Mesendoderm (in vitro differentiated cells): Measurements from ENCODE around the gene ABHD1.

Experiments
- DNase-seq: peaks from one replicate; pipeline ENCODE4 v3.0.0; 2013
- H2AK5ac ChIP-seq: 2 replicates; pipeline ENCODE4 v1.6.1; 2013; ENCODE audit warnings: low read length, inconsistent platforms
- H2BK120ac ChIP-seq: 2 replicates; pipeline ENCODE4 v1.6.1; 2013; ENCODE audit warnings: low read depth, mild to moderate bottlenecking, low read length, moderate library complexity, mixed read lengths
- H2BK15ac ChIP-seq: replicated peaks from 2 replicates; pipeline ENCODE4 v1.6.1; 2013; ENCODE audit warnings: low read depth, mild to moderate bottlenecking, moderate library complexity
- H2BK5ac ChIP-seq: 2 replicates; pipeline ENCODE4 v1.6.1; 2013; ENCODE audit warnings: low read length, inconsistent platforms
- H3K18ac ChIP-seq: 2 replicates; pipeline ENCODE4 v1.6.1; 2013; ENCODE audit warnings: mild to moderate bottlenecking, low read length, mixed read lengths
- H3K23ac ChIP-seq: one replicate; pipeline ENCODE4 v1.6.1; 2013; ENCODE audit warnings: low read length
- H3K27ac ChIP-seq: 2 replicates; pipeline ENCODE4 v1.5.1; 2013; ENCODE audit warnings: low read depth, mild to moderate bottlenecking, inconsistent platforms, low read length, moderate library complexity
- H3K27me3 ChIP-seq: 2 replicates; pipeline ENCODE4 v1.6.1; 2013; ENCODE audit warnings: low read length, control low read depth, mild to moderate bottlenecking, inconsistent platforms; ENCODE audit not compliant: insufficient read depth, poor library complexity
- H3K36me3 ChIP-seq: 2 replicates; pipeline ENCODE4 v1.6.1; 2013; ENCODE audit warnings: low read length, inconsistent platforms; ENCODE audit not compliant: control insufficient read depth, insufficient read depth
- H3K4ac ChIP-seq: one replicate; pipeline ENCODE4 v1.6.1; 2013; ENCODE audit warnings: low read depth, mild to moderate bottlenecking, low read length, moderate library complexity
- H3K4me1 ChIP-seq: 2 replicates; pipeline ENCODE4 v1.6.1; 2013; ENCODE audit warnings: low read depth, low read length, inconsistent platforms; ENCODE audit not compliant: control insufficient read depth
- H3K4me2 ChIP-seq: 2 replicates; pipeline ENCODE4 v1.6.1; 2013; ENCODE audit warnings: low read length
- H3K4me3 ChIP-seq: 2 replicates; pipeline ENCODE4 v1.5.1; 2013; ENCODE audit warnings: mild to moderate bottlenecking, low read length
- H3K56ac ChIP-seq: one replicate; pipeline ENCODE4 v1.6.1; 2013; ENCODE audit warnings: low read length
- H3K79me1 ChIP-seq: 2 replicates; pipeline ENCODE4 v1.6.1; 2013; ENCODE audit warnings: low read length, inconsistent platforms
- H3K79me2 ChIP-seq: 2 replicates; pipeline ENCODE4 v1.6.1; 2013; ENCODE audit warnings: mild to moderate bottlenecking, low read length; ENCODE audit not compliant: control insufficient read depth, insufficient read depth
- H3K9ac ChIP-seq: 2 replicates; pipeline ENCODE4 v1.6.1; 2013; ENCODE audit warnings: low read length, inconsistent platforms
- H4K5ac ChIP-seq: one replicate; pipeline ENCODE4 v1.6.1; 2013; ENCODE audit warnings: low read length
- H4K8ac ChIP-seq: one replicate; pipeline ENCODE4 v1.6.1; 2013; ENCODE audit warnings: low read depth, mild to moderate bottlenecking, control low read depth, low read length, moderate library complexity
- WGBS: extraction: QIAGEN DNeasy Blood & Tissue Kit; methylation state at CpG from one replicate; pipeline ENCODE4 v1.1.7; 2013; ENCODE audit warnings: low lambda C conversion rate, missing lambda C conversion rate; ENCODE audit not compliant: insufficient coverage; ENCODE audit errors: extremely low coverage; 5-methylcytosine and 5-hydroxymethylcytosine counted together

Gene ABHD1

GRCh38 chr2:27155069-27155520 is 31.5 kb downstream of the ABHD1 start:
- no peak overlapping the region for H3K9ac ChIP-seq
- no peaks in the 10 kb centered on the region for H3K4me1 ChIP-seq
- H3K36me3 ChIP-seq: no peaks in the 10 kb centered on the region
- no peak overlapping the region for H3K56ac ChIP-seq
- H3K4ac ChIP-seq: no peak overlapping the region
- H2BK5ac ChIP-seq: no peak overlapping the region
- H3K27me3 ChIP-seq: no peaks in the 10 kb centered on the region
- no peak overlapping the region for H3K4me3 ChIP-seq
- H3K18ac ChIP-seq: no peak overlapping the region
- no peaks in the 10 kb centered on the region for H3K79me2 ChIP-seq
- no peak overlapping the region for H2BK15ac ChIP-seq
- no peak overlapping the region for H4K8ac ChIP-seq
- no peaks in the 10 kb centered on the region for H3K79me1 ChIP-seq
- no peak overlapping the region for H4K5ac ChIP-seq
- H2BK120ac ChIP-seq: no peak overlapping the region
- H2AK5ac ChIP-seq: no peak overlapping the region
- H3K27ac ChIP-seq: no peak overlapping the region
- WGBS: no CpG with 5 or more reads among the region's 9 CpGs
- no peak overlapping the region for H3K4me2 ChIP-seq
- no peak for DNase-seq
- no peak overlapping the region for H3K23ac ChIP-seq

- H3K36me3 ChIP-seq: no peaks in the 10 kb centered on the region
- DNase-seq: no peak
- no peaks in the 10 kb centered on the region for H3K79me2 ChIP-seq
- H3K79me1 ChIP-seq: no peaks in the 10 kb centered on the region
- no peak overlapping the region for H3K4me2 ChIP-seq
- H3K4ac ChIP-seq: no peak overlapping the region
- no peak overlapping the region for H3K9ac ChIP-seq
- H2BK120ac ChIP-seq: no peak overlapping the region
- no peak overlapping the region for H2AK5ac ChIP-seq
- no peaks in the 10 kb centered on the region for H3K4me1 ChIP-seq
- H4K5ac ChIP-seq: no peak overlapping the region
- no peak overlapping the region for H2BK15ac ChIP-seq
- H4K8ac ChIP-seq: no peak overlapping the region
- no peak overlapping the region for H3K56ac ChIP-seq
- no peak overlapping the region for H2BK5ac ChIP-seq
- WGBS: no CpG with 5 or more reads among the region's 6 CpGs
- H3K27ac ChIP-seq: no peak overlapping the region
- H3K27me3 ChIP-seq: no peaks in the 10 kb centered on the region
- no peak overlapping the region for H3K18ac ChIP-seq
- H3K23ac ChIP-seq: no peak overlapping the region
- no peak overlapping the region for H3K4me3 ChIP-seq
Measured at GRCh38 chr2:27158468-27158867, 34.9 kb downstream of the ABHD1 start.

DNA sequence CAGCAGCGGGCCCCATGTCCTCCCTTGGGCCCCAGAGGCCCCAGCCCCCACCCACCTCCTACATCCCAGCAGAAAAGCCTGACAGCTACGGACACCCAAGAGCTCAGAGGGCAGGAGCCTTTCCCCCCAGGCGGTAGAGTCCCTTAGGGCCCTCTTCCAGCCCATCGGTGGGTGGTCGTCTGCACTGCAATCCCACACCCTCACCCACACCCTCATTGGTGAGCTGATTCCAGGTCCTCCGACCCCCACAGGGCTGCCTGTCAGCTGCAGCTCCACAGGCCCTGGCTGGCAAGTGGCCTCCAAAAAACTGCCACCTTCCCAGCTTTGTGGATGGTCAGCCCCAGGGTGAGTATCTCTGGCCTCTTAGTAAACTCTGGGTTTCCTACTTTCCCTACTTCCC is 35.7 kb downstream of the ABHD1 start:
- Histone ChIP-seq H2BK120ac (no peak overlapping the region), H3K27ac (no peak overlapping the region), H3K56ac (no peak overlapping the region), H3K9ac (no peak overlapping the region), H3K4ac (no peak overlapping the region), H4K8ac (no peak overlapping the region), H3K79me2 (no peaks in the 10 kb centered on the region), H3K18ac (no peak overlapping the region), H3K79me1 (no peaks in the 10 kb centered on the region), H3K23ac (no peak overlapping the region), H2AK5ac (no peak overlapping the region), H4K5ac (no peak overlapping the region), H3K36me3 (no peaks in the 10 kb centered on the region), H3K4me1 (no peaks in the 10 kb centered on the region), H2BK15ac (no peak overlapping the region), H3K27me3 (no peaks in the 10 kb centered on the region), H3K4me2 (no peak overlapping the region), H3K4me3 (no peak overlapping the region), H2BK5ac (no peak overlapping the region)
- no CpG with 5 or more reads among the region's 6 CpGs for WGBS
- DNase-seq: no peak

- H2AK5ac ChIP-seq: no peak overlapping the region
- H3K9ac ChIP-seq: no peak overlapping the region
- H3K4me3 ChIP-seq: no peak overlapping the region
- H2BK5ac ChIP-seq: no peak overlapping the region
- DNase-seq: no peak
- no peak overlapping the region for H3K4ac ChIP-seq
- H3K4me2 ChIP-seq: no peak overlapping the region
- H3K79me1 ChIP-seq: no peaks in the 10 kb centered on the region
- no peak overlapping the region for H2BK15ac ChIP-seq
- no peaks in the 10 kb centered on the region for H3K4me1 ChIP-seq
- H3K79me2 ChIP-seq: no peaks in the 10 kb centered on the region
- no peak overlapping the region for H4K5ac ChIP-seq
- no peak overlapping the region for H3K56ac ChIP-seq
- no peak overlapping the region for H3K27ac ChIP-seq
- H3K27me3 ChIP-seq: no peaks in the 10 kb centered on the region
- no peak overlapping the region for H4K8ac ChIP-seq
- no peak overlapping the region for H3K23ac ChIP-seq
- H3K18ac ChIP-seq: no peak overlapping the region
- H3K36me3 ChIP-seq: no peaks in the 10 kb centered on the region
- no CpG with 5 or more reads among the region's 9 CpGs for WGBS
- H2BK120ac ChIP-seq: no peak overlapping the region
Measured at GRCh38 chr2:27160191-27160590, 36.6 kb downstream of the ABHD1 start.

DNA sequence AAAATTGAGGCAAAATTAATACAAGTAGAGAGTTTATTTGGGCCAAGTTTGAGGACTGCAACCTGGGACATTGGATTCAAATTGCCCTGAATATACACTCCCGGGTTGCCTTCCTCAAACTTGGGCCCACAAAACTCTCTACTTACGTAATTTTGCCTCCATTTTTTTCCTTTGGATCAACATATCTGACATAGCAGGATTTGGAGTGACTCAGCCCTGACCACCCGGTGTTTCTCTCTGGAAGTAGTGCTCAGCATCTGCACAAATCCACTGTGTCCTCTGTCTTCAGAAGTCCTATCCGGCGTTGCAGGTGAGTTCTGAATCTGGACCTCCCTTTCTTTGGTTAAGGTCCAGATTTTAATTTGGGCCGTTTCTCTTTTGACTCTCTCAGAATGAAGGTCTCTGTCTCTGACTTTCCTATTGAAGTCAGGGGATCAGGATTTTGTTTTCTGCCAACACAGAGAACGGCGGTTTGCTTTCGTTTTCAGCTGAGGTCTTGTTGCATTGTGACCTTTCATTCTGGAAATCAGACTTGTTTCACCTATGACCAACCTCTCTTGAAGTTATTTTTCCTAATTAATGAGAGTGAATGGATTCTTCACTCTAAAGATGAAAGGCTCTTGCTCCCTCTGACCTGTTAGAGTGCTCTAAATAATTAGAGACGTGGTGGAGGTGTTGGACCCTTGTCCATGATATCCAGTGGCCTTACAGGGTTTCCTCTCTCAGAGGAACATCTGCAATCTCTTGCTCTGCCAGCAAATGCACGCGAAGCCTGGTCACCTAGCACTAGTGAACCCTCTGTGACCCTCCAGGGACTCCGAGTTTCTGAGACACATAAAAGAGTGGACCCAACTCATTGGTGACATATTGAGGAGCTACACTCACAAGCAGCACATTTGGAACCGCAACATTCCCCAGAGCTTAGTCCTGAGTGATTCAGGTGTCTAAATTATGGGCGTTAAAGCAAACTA is 38.8 kb downstream of the ABHD1 start:
- H3K23ac ChIP-seq: no peak overlapping the region
- H3K4me2 ChIP-seq: no peak overlapping the region
- no CpG with 5 or more reads among the region's 15 CpGs for WGBS
- no peak overlapping the region for H3K4me3 ChIP-seq
- H2BK15ac ChIP-seq: no peak overlapping the region
- no peak for DNase-seq
- H3K18ac ChIP-seq: no peak overlapping the region
- no peaks in the 10 kb centered on the region for H3K36me3 ChIP-seq
- no peak overlapping the region for H3K27ac ChIP-seq
- no peak overlapping the region for H4K8ac ChIP-seq
- no peaks in the 10 kb centered on the region for H3K79me1 ChIP-seq
- no peak overlapping the region for H2BK5ac ChIP-seq
- no peak overlapping the region for H2BK120ac ChIP-seq
- H4K5ac ChIP-seq: no peak overlapping the region
- H3K56ac ChIP-seq: no peak overlapping the region
- H3K27me3 ChIP-seq: no peaks in the 10 kb centered on the region
- H3K4ac ChIP-seq: no peak overlapping the region
- H3K79me2 ChIP-seq: no peaks in the 10 kb centered on the region
- no peak overlapping the region for H3K9ac ChIP-seq
- H3K4me1 ChIP-seq: no peaks in the 10 kb centered on the region
- H2AK5ac ChIP-seq: no peak overlapping the region
